ENCODE results near the gene DENND5B.
"Not testable (repeated sequence)": the region's sequence is repeated elsewhere in the genome, so short reads cannot be mapped to it uniquely, and the experiment has no call there.

DENND5B gene

DNA sequence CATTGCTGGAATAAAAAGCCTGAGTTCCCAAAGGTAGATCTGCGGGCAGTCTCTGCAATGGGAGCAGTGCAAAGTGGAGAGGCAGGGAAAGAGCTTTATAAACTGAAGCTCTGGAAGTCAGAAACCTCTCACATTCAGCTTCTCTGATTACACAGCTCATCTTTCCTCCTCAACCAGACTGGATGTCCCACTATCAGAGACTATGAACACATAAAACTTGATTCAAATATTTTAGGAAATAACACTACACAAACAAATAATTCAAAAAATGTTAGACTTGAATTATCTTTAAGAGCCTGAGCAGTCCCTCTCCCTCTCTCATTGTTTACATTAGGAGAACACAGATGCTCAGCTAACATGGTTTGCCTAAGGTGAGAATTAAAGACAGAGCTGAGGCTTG is 72.9 kb downstream of the DENND5B start:
- Mint-ChIP-seq H3K27ac (no peak overlapping the region), H3K4me1 (ENCODE audit: low read depth) (no peaks in the 10 kb centered on the region), H3K9me3 (no peaks in the 10 kb centered on the region), H3K36me3 (ENCODE audit: low read depth) (no peaks in the 10 kb centered on the region), H3K27me3 (no peaks in the 10 kb centered on the region), H3K4me3 (no peak overlapping the region)
- no peak for DNase-seq

DNA sequence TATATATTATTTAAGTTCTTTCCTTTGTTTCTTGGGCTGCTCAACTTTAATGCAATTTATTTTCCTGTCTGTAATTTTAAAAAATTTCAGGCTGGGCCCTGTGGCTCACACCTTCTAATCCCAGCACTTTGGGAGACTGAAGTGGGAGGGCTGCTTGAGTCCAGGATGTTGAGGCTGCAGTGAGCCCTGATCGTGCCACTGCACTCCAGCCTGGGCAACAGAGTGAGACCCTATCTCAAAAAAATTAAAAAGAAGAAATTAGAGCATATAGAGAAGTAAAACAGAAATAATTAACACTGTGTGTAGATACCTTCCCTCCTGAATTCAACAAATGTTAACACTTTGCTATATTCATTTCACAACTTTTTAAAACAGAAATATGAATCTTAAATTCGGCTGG is 74.2 kb downstream of the DENND5B start:
- H3K9me3 Mint-ChIP-seq: no peaks in the 10 kb centered on the region
- no peaks in the 10 kb centered on the region for H3K4me1 Mint-ChIP-seq (ENCODE audit: low read depth)
- H3K36me3 Mint-ChIP-seq (ENCODE audit: low read depth): no peaks in the 10 kb centered on the region
- no peaks in the 10 kb centered on the region for H3K27me3 Mint-ChIP-seq
- no peak overlapping the region for H3K4me3 Mint-ChIP-seq
- no peak for DNase-seq
- H3K27ac Mint-ChIP-seq: no peak overlapping the region

DNA sequence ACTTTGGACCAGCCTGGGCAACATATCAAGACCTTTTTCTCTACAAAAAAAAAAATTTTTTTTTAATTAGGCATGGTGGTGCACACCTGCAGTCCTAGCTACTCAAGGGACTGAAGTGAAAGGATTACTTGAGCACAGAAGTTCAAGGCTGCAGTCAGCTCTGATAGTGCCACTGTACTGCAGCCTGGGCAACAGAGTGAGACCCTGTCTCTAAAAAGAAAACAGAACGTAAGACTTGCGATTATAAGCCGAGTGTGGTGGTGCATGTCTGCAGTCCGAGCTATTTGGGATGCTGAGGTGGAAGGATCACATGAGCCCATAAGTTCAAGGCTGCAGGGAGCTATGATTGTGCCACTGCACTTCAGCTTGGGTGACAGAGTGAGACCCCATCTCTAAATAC is 76.0 kb downstream of the DENND5B start:
- Mint-ChIP-seq H3K36me3 (ENCODE audit: low read depth) (no peaks in the 10 kb centered on the region), H3K27me3 (no peaks in the 10 kb centered on the region), H3K4me1 (ENCODE audit: low read depth) (no peaks in the 10 kb centered on the region), H3K27ac (no peak overlapping the region), H3K9me3 (no peaks in the 10 kb centered on the region), H3K4me3 (no peak overlapping the region)
- no peak for DNase-seq

DNA sequence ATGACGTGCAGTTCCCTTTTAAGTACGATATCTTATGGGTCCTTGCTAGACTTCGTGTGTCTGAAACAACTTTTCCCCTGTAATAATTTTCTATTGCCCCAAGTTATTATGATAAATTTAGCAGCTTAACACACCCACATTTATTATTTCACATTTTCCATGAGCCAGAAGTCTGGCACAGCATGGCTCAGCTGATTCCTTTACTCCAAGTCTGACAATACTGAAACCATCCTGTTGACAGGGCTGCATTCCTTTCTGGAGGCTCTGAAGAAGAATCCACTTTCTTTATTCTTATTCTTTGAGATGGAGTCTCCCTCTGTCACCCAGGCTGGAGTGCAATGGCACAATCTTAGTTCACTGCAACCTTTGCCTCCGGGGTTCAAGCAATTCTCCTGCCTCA is 80.9 kb downstream of the DENND5B start:
- H3K27me3 Mint-ChIP-seq: no peaks in the 10 kb centered on the region
- no peak for DNase-seq
- no peaks in the 10 kb centered on the region for H3K36me3 Mint-ChIP-seq (ENCODE audit: low read depth)
- no peak overlapping the region for H3K27ac Mint-ChIP-seq
- peaks cover under 1% of the 10 kb centered on the region for H3K9me3 Mint-ChIP-seq
- no peaks in the 10 kb centered on the region for H3K4me1 Mint-ChIP-seq (ENCODE audit: low read depth)
- H3K4me3 Mint-ChIP-seq: no peak overlapping the region

DNA sequence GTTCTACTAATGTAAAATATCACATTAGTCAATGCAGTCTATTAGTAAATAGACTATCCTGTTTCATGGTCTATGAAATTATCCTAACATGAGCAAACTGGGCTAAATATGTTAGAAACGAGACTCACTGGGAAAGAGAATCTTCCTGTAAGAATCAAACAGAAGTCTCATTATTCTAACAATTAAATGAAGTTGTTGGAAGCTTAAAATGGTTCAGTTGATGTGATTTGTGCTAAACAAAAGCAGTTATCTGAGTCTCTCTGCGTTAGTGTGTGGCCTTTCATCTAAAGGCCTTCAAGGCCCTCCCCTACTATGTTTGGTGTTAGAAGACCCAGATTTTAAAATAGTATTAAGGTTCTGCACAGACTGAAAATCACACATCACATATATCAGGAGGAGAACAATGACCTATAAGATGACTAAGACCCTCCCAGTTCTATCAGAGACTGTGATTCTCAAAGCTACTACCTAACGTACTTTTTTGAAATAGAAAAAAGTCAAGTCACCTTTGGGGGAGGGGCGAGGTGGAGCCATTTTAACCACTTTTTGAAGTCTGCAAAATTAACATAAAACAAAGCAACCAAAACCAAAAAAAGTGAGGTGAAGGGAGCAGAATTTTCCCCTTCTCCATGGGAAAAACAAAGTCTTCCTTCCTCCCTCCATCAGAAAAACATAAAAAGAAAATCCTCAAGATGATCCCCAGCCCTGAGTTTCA is 82.3 kb downstream of the DENND5B start:
- no peaks in the 10 kb centered on the region for H3K27me3 Mint-ChIP-seq
- no peaks in the 10 kb centered on the region for H3K4me1 Mint-ChIP-seq (ENCODE audit: low read depth)

DNA sequence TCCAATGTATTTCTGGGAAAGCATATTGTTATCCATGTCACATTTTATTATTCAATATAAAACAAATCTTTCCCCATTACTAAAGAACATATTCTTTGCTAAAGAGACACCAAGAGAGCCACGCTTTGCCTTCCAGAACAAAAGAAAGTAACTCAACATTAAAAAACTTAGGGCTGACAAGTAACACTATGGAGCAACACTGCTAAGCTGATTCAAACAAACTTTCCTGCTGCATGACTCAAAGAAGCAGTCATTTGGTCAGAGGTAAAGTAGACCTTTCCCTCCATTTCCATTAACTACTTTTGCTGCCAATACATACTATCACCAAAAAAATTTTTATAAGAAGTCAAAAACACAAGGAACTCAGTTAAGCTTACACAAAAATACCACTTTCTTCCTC is 83.0 kb downstream of the DENND5B start:
- no peak overlapping the region for H3K4me3 Mint-ChIP-seq
- H3K9me3 Mint-ChIP-seq: peaks cover 7% of the 10 kb centered on the region
- H3K36me3 Mint-ChIP-seq (ENCODE audit: low read depth): no peaks in the 10 kb centered on the region
- no peaks in the 10 kb centered on the region for H3K27me3 Mint-ChIP-seq
- no peak overlapping the region for H3K27ac Mint-ChIP-seq
- no peaks in the 10 kb centered on the region for H3K4me1 Mint-ChIP-seq (ENCODE audit: low read depth)
- DNase-seq: no peak

More for the DNA sequence above, 82.3 kb downstream of the DENND5B start:
- no peak overlapping the region for H3K4me3 Mint-ChIP-seq
- H3K27ac Mint-ChIP-seq: no peak overlapping the region
- H3K9me3 Mint-ChIP-seq: peaks cover 7% of the 10 kb centered on the region
- H3K36me3 Mint-ChIP-seq (ENCODE audit: low read depth): no peaks in the 10 kb centered on the region
- no peak for DNase-seq

DNA sequence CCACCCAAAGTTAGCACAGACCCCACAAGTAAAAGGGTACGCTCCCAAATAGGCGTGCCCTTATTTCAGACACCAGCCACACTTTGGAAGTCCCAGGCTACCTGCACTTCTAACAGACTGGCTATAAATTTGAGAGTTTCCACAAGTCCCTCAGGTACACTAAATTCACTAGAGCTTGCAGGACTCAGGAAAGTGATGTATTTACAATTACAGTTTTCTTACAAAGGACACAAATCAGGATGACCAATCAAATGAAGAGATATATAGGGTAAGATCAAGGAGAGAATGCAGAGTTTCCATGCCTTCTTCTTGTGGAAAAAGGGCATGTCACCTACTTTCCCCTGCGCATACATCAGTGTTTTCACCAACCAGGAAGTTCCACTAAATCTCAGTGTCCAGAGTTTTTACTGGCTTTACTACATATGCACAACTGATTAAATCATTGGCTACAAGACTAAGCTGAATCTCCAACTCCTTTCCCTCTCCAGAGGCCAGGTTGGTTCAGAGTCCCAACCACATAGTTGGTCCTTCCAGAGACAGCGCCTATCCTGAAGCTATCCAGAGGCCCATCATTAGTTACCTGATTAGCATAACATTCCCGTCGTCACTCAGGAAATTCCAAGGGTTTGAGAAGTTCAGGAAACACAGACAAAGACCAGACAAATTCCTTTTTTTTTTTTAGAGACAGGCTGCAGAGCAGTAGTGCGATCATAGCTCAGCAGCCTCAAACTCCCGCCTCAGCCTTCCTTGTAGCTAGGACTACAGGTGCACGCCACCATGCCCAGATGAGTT is 84.2 kb downstream of the DENND5B start:
- no peaks in the 10 kb centered on the region for H3K4me1 Mint-ChIP-seq (ENCODE audit: low read depth)
- no peaks in the 10 kb centered on the region for H3K36me3 Mint-ChIP-seq (ENCODE audit: low read depth)
- DNase-seq: no peak
- H3K27ac Mint-ChIP-seq: no peak overlapping the region
- no peaks in the 10 kb centered on the region for H3K27me3 Mint-ChIP-seq
- peaks cover 7% of the 10 kb centered on the region for H3K9me3 Mint-ChIP-seq
- H3K4me3 Mint-ChIP-seq: no peak overlapping the region

DNA sequence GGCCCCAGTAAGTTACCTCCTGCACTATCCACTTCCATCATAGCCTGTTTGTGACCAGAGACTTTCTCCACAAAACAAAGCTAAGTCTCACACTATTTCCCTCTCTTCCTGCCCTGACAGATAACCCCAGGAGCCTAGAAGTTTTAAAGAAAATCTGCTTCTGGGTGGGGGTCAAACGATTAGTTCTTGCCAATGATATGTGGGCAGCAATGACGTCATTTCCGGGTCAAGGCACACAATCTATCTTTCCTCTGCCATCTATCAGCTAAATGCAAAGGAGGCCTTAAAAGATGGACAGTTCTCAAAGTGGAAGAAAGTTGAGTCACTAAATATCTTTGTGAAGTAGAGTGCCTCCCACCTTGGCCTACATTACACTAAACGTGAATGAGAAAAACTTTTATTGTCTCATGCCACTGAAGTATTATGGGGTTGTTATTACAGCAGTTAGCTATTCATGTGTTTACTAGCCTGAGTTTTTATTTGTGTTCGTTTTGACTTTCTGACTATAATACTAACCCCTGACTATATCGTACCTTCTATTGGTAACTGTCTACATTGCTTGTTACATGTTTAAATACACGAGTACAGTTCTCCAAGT is 86.2 kb downstream of the DENND5B start:
- H3K9me3 Mint-ChIP-seq: peaks cover 7% of the 10 kb centered on the region
- H3K27me3 Mint-ChIP-seq: peaks cover 5% of the 10 kb centered on the region
- H3K4me1 Mint-ChIP-seq (ENCODE audit: low read depth): no peaks in the 10 kb centered on the region
- no peaks in the 10 kb centered on the region for H3K36me3 Mint-ChIP-seq (ENCODE audit: low read depth)
- DNase-seq: no peak
- no peak overlapping the region for H3K27ac Mint-ChIP-seq
- H3K4me3 Mint-ChIP-seq: no peak overlapping the region

DNA sequence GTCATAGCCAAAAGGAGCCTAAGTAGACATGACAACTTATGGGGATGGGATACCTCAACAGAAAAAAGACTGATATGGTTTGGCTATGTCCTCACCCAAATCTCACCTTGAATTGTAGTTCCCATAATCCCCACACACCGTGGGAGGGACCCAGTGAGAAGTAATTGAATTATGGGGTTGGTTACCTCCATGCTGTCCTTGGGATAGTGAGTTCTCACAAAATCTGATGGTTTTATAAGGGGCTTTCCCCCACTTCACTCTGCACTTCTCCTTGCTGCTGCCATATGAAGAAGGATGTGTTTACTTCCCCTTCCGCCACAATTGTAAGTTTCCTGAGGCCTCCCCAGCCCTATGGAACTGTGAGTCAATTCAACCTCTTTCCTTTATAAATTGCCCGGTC is 89.9 kb downstream of the DENND5B start:
- H3K4me3 Mint-ChIP-seq; H3K4me1 Mint-ChIP-seq (ENCODE audit: low read depth); H3K27ac Mint-ChIP-seq; H3K9me3 Mint-ChIP-seq; DNase-seq; H3K36me3 Mint-ChIP-seq (ENCODE audit: low read depth): not testable (repeated sequence)
- H3K27me3 Mint-ChIP-seq: peaks cover 14% of the 10 kb centered on the region

DNA sequence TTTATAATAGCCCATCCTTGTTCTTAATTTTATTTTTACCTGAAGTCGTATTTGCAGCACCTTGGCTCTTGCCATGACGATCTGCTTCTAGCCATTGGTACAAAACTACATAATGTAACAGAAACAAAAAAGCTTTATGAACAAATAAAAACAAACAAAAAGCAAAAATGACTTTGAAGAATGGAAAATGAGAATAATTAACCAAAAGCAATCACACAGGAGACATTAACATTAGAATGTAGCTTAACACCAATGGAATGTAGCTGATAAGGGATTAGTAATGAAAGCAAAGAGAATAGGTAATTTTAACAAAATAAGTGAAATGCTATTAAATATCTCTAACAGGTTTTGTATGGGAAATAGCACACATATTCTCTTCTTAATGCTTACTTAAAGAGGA is 91.4 kb downstream of the DENND5B start:
- no peak for DNase-seq
- Mint-ChIP-seq H3K4me1 (ENCODE audit: low read depth) (peaks cover 2% of the 10 kb centered on the region), H3K27ac (no peak overlapping the region), H3K27me3 (peaks cover 19% of the 10 kb centered on the region), H3K36me3 (ENCODE audit: low read depth) (no peaks in the 10 kb centered on the region), H3K9me3 (peaks cover 2% of the 10 kb centered on the region), H3K4me3 (no peak overlapping the region)

DNA sequence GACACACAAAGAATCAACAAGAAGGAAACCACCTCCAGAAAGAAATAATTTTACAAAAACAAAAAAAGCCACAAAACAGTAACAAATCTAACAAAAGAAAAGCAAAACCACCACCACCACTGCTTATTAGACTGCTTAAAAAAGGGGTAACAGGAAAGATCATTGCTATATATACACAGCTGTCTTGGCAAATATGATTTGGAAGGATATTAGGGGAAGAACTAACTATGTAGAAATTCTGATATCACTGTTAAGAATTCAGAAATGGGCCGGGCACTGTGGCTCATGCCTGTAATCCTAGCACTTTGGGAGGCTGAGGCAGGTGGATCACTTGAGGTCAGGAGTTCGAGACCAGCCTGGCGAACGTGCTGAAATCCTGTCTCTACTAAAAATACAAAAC is 92.5 kb downstream of the DENND5B start:
- Mint-ChIP-seq H3K27ac (no peak overlapping the region), H3K27me3 (peaks cover 19% of the 10 kb centered on the region), H3K4me1 (ENCODE audit: low read depth) (peaks cover 2% of the 10 kb centered on the region), H3K4me3 (no peak overlapping the region), H3K9me3 (no peaks in the 10 kb centered on the region), H3K36me3 (ENCODE audit: low read depth) (no peaks in the 10 kb centered on the region)
- DNase-seq: no peak

DNA sequence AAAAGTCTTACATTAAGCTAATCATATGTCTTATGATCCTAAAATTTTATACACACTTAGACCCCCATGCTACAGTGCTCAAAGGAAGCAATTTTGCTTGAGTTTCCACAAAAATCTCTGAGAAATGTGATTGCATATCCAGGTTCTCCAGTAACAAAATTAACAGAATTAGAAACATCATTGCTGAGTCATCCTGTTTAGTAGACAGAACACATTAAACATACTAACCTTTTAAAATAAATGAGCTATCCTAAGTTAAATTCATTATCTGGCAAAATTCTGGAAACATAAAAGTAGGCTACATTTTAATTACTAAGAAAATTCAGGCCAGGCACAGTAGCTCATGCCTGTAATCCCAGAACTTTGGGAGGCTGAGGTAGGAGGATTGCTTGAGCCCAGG is 94.7 kb downstream of the DENND5B start:
- Mint-ChIP-seq H3K27ac (no peak overlapping the region), H3K4me3 (no peak overlapping the region), H3K36me3 (ENCODE audit: low read depth) (no peaks in the 10 kb centered on the region), H3K27me3 (peaks cover 22% of the 10 kb centered on the region), H3K4me1 (ENCODE audit: low read depth) (peaks cover 2% of the 10 kb centered on the region), H3K9me3 (no peaks in the 10 kb centered on the region)
- DNase-seq: no peak

DNA sequence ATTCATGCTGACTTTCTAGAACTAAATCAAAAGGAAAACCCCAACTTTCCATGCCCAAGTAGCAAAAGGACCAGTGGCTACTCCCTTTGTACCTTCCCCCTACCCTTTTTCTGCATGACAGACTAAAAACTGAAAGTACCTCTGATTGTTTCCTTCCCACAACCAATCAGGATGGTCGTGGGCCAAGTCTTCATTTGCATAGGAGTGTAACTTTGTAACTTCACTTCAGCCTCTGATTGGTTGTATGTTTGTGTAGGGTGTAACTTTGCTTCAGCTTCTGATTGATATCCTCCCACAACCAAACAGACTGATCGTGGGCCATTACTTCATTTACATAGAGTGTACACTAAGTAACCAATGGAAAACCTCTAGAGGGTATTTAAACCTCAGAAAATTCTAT is 96.5 kb downstream of the DENND5B start:
- H3K4me1 Mint-ChIP-seq (ENCODE audit: low read depth): peaks cover 2% of the 10 kb centered on the region
- H3K27ac Mint-ChIP-seq: no peak overlapping the region
- H3K27me3 Mint-ChIP-seq: peaks cover 22% of the 10 kb centered on the region
- no peaks in the 10 kb centered on the region for H3K36me3 Mint-ChIP-seq (ENCODE audit: low read depth)
- DNase-seq: no peak
- no peak overlapping the region for H3K4me3 Mint-ChIP-seq
- H3K9me3 Mint-ChIP-seq: no peaks in the 10 kb centered on the region

DNA sequence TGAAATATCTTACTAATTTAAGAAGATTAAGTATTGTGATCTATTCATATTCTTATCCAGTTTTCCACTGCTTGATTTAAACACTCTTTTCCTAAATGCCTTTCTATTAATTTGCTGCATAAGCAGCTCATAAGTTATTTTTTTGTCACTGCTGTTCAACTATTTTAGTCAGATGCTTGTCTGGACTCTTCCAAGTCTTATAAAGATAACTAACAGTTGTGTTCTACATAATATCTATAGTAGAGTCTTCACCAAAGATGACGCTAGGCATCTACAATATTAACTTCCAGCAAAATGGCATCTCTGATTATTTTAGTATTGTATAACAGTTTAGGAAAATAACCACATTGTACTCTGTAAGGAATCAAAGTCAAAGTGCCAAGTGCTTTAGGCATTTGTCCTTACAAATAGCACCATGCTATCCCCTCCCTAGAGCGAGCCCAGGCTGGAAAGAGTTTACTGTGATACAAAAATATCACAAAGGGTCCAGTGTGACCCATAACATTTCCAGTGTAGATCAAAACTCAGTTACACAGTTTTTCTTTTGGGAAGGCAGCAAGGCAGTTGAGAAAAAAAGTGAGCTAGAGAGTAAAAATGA is 98.2 kb downstream of the DENND5B start:
- Mint-ChIP-seq H3K4me3 (no peak overlapping the region), H3K4me1 (ENCODE audit: low read depth) (peaks cover 2% of the 10 kb centered on the region), H3K9me3 (no peaks in the 10 kb centered on the region), H3K27me3 (peaks cover 22% of the 10 kb centered on the region), H3K27ac (no peak overlapping the region), H3K36me3 (ENCODE audit: low read depth) (no peaks in the 10 kb centered on the region)
- no peak for DNase-seq
